Skeletal muscle tissue (tissue), 4 donors: Measurements from ENCODE around the gene TGOLN2. TPM values are rescaled to one million over a fixed set of nuclear protein-coding genes. Genes with fewer than 3 reads are reported as not detected.

Experiments used
- H3K27ac ChIP-seq: one replicate; pipeline ENCODE4 v1.7.0; 2013; ENCODE audit warnings: mild to moderate bottlenecking, low read depth, low read length, inconsistent platforms
- H3K27me3 ChIP-seq, 3 donors: one replicate each; pipeline ENCODE4 v1.7.0; 2013; ENCODE audit warnings: low read length in 3 of 3; ENCODE audit not compliant: control insufficient read depth in 3 of 3, insufficient read depth in 3 of 3
- H3K36me3 ChIP-seq, 3 donors: one replicate each; pipeline ENCODE4 v1.7.0; 2013; ENCODE audit warnings: low read length in 3 of 3; ENCODE audit not compliant: control insufficient read depth in 3 of 3, insufficient read depth in 3 of 3
- H3K4me1 ChIP-seq, 3 donors: one replicate each; pipeline ENCODE4 v1.7.0; 2013; ENCODE audit warnings: low read length in 3 of 3, mild to moderate bottlenecking in 3 of 3; ENCODE audit not compliant: control insufficient read depth in 3 of 3, insufficient read depth in 3 of 3
- H3K4me3 ChIP-seq, 3 donors: one replicate each; pipeline ENCODE4 v1.7.0; 2013; ENCODE audit warnings: low read length in 3 of 3
- H3K9ac ChIP-seq, 3 donors: one replicate each; pipeline ENCODE4 v1.7.0; 2013; ENCODE audit warnings: low read length in 3 of 3, mild to moderate bottlenecking in 3 of 3, moderate library complexity in 2 of 3, low read depth in 1 of 3
- H3K9me3 ChIP-seq, 3 donors: one replicate each; pipeline ENCODE4 v1.7.0; 2013; ENCODE audit warnings: low read length in 3 of 3; ENCODE audit not compliant: control insufficient read depth in 3 of 3
- total RNA-seq: library from RNA; depleted of rRNA; stranded (reverse); fragments of >200 nt; gene quantifications from one replicate; pipeline ENCODE4 v1.2.3, GENCODE V29; 2014
- donor health status: Osteomylitis.

TGOLN2 gene
- total RNA-seq, 1 donor from 2014 or later = 29.7 TPM

DNA sequence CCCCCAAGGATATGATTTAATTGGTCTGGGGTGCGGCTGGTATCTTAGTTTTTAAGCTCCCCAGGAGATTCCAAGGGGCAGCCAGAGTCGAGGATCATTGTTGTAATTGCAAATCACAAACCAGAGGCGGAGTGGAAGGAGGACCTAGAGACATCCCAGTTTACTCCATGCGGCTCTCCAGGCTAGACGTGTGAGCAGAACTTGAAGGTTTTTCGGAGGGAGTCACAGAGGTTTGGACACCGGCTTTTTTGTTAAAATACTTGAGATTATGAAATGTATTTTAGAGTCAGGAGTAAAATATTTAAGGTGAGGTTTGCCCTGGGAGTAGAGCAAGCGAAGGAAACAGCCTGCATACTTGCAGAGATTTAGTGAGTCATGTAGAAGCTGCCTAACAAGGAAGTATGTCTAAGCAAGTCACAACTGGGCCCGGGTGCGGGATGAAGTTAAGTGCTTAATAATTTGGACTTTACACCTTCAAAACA lies 39.5 kb downstream of the TGOLN2 start:
- Histone ChIP-seq H3K27ac (no peak overlapping the region), H3K4me3 (no peak overlapping the region), H3K27me3 (no peaks in the 10 kb centered on the region), H3K9ac (no peak overlapping the region), H3K36me3 (peaks cover 0 to 7% (median 5%) of the 10 kb centered on the region in 3 donors), H3K4me1 (peaks cover 0 to 7% (median 3%) of the 10 kb centered on the region in 3 donors), H3K9me3 (no peaks in the 10 kb centered on the region)

DNA sequence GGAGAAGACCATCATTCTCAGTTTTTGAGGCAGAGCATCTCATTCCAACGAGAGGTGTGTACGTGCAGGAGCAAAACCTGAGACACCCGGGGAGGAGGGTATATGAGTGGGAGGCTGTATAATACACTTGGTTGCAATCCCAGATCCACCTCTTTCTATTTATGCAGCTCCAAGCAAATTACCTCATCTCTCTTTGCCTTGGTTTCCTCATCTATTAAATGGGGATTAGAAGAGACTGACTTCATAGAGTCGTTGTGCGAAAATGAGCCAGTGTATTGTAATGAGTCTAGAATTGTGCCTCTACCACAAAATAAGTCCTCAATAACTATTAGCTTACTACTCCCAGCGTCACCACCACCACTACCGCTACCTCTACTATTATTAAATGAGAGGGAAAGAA lies 40.1 kb downstream of the TGOLN2 start:
- no peak overlapping the region for H3K9ac ChIP-seq

DNA sequence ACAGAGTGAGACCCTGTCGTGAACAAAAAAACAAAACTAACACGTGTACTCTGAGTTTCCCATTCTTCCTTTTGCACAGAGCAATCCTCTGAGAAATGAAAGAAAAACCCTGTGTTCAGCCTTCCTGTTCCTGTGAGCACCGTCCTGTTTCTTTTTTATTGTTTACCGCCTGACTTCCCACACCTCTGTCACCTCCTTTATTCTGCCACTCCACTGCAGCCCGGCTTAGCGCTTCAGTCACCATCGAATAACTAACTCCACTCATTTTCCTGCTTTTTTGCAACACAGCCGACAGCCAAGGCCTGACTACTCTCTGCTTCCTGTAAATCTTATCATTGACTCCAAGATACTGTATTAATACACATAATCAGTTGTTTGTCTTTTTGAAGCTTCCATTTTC lies 40.9 kb downstream of the TGOLN2 start:
- Histone ChIP-seq H3K9ac (no peak overlapping the region), H3K36me3 (peaks cover 0 to 7% (median 5%) of the 10 kb centered on the region in 3 donors), H3K27ac (no peak overlapping the region), H3K9me3 (no peaks in the 10 kb centered on the region), H3K4me1 (peaks cover 0 to 7% (median 3%) of the 10 kb centered on the region in 3 donors), H3K27me3 (no peaks in the 10 kb centered on the region), H3K4me3 (no peak overlapping the region)

More for the DNA sequence above, 40.1 kb downstream of the TGOLN2 start:
- H3K9me3 ChIP-seq = no peaks in the 10 kb centered on the region
- H3K27me3 ChIP-seq = no peaks in the 10 kb centered on the region
- peaks cover 0 to 7% (median 5%) of the 10 kb centered on the region in 3 donors for H3K36me3 ChIP-seq
- H3K4me3 ChIP-seq = no peak overlapping the region
- H3K27ac ChIP-seq = no peak overlapping the region
- peaks cover 0 to 7% (median 3%) of the 10 kb centered on the region in 3 donors for H3K4me1 ChIP-seq

DNA sequence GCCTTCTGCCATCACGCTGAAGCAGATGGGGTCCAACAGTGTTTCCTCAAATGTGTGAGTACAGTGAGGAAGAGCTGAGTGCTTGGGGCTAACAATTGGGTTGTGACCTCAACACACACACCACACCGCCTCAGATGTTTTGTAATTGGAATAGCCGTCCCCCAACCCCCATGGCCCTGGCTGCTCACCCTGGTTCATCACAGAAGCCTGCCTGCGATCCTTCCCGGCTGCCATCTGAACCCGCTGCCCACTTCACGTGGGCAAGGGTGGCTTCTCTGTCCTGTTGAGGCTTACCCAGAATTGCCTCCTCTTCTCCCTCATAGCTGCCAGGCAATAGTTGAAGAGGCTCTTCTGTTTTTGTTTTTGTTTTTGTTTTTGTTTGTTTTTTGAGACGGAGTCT lies 44.1 kb downstream of the TGOLN2 start:
- Histone ChIP-seq H3K4me3 (no peak overlapping the region), H3K36me3 (peaks cover 0 to 7% (median 5%) of the 10 kb centered on the region in 3 donors)

DNA sequence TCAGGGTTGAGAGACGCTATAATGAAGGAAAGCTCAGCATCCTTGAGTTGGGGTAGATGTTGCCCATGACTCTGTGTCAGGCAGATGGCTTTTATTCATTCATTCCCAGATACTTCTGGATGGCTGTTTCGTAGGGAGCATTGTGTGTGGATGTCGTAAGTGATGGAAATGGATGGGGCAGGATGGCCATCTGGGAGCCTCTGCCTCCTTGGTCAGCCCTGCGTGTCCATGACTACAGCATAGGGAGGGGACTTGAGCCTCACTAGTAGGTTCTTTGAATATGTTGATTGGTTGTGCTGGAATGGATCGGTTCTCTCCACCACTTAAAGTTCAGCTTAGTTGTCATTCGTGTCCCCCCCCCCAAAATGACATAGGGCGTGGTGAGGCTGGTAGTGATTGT lies 44.9 kb downstream of the TGOLN2 start:
- H3K4me1 ChIP-seq = peaks cover 8 to 13% (median 10%) of the 10 kb centered on the region in 3 donors
- H3K9me3 ChIP-seq = no peaks in the 10 kb centered on the region
- H3K36me3 ChIP-seq = peaks cover 0 to 7% (median 5%) of the 10 kb centered on the region in 3 donors
- no peaks in the 10 kb centered on the region for H3K27me3 ChIP-seq
- H3K4me3 ChIP-seq = no peak overlapping the region
- no peak overlapping the region for H3K27ac ChIP-seq
- no peak overlapping the region for H3K9ac ChIP-seq

More for the DNA sequence above, 44.1 kb downstream of the TGOLN2 start:
- Histone ChIP-seq H3K27ac (no peak overlapping the region), H3K9ac (no peak overlapping the region), H3K27me3 (no peaks in the 10 kb centered on the region), H3K4me1 (peaks cover 5 to 7% (median 6%) of the 10 kb centered on the region in 3 donors), H3K9me3 (no peaks in the 10 kb centered on the region)

DNA sequence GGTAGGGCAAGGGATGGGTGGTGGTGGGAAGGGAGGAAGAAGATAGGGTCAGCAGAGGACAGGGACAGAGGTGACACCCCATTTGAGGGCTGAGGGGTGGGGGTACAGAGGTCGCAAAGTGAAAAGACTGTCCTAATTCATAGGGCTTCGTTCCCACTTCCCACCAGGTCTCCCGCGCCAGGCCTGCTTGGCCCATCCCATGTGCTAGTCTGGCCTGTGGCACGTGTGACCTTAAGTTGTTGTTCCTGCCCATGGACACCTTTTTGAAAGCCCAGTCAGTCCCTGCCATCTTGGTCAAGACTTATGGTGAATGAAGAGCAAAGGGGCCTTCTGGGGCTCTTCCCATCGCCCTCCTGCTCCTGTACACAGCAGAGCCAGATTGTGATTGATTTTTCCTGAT lies 46.2 kb downstream of the TGOLN2 start:
- Histone ChIP-seq H3K9me3 (no peaks in the 10 kb centered on the region), H3K4me3 (no peak overlapping the region), H3K9ac (no peak overlapping the region), H3K27ac (no peak overlapping the region), H3K36me3 (peaks cover 0 to 7% (median 5%) of the 10 kb centered on the region in 3 donors), H3K27me3 (no peaks in the 10 kb centered on the region), H3K4me1 (peaks cover 21 to 26% (median 23%) of the 10 kb centered on the region in 3 donors)

DNA sequence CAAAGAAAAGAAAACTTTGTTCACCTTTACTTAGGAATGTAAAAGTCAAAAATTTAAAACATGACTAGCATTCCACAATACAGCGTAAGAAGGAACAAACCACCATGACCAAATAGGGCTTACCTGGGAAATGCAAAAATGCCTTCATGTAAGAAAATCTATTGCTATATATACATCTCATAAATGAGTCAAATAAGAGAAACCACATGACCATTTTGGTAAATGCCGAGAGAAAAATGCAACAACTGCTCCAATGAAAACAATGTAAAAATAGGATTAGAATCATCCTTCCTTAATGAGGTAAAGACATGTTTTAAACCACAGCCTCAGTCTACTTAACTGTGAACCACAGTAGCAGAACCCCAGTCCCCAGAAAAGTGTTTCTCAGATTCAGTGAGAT lies 49.4 kb downstream of the TGOLN2 start:
- Histone ChIP-seq H3K9ac (no peak overlapping the region), H3K9me3 (no peaks in the 10 kb centered on the region), H3K4me1 (peaks cover 24 to 41% (median 30%) of the 10 kb centered on the region in 3 donors), H3K36me3 (peaks cover 0 to under 1% (median under 1%) of the 10 kb centered on the region in 3 donors), H3K27me3 (no peaks in the 10 kb centered on the region), H3K27ac (no peak overlapping the region), H3K4me3 (no peak overlapping the region)

DNA sequence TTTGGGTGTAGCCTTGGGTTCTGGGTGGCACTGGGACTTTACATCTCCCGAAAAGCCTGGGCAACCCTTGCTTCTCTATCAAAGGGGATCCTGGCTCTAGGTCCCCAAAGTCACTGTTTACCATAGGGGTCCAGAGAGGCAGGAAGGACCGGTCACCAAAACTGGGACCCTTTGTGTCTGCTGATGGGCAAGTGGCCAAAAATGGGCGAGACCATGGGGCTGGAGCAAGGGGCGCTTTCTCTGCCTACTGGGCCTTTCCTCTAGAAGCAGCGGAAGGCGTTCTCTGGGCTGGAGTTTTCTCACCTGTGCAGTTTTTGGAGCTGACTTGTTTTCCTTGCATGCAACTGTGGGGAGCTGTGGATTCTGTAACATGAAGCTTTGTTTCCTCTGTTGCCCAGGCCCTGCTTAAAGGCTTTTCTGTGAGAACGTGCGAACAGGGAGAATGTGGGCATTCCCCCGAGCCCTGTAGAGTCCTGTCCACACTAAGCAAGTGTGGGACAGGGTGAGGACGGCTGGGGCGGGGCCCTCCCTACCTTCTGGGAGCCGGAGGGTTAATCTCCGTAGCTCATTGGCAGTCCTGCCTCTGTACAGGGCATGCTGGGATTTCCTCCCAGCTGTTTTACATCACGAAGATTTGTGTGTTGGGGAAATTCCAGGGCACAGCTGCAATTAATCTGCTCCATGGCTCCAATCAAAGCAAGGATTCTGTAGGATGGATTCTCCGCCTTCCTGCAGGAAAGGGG lies 50.2 kb downstream of the TGOLN2 start:
- no peaks in the 10 kb centered on the region for H3K27me3 ChIP-seq
- H3K4me1 ChIP-seq = peaks cover 24 to 41% (median 30%) of the 10 kb centered on the region in 3 donors
- no peaks in the 10 kb centered on the region for H3K9me3 ChIP-seq
- peak overlapping the region in 1 of 3 donors; percentile 32 for H3K9ac ChIP-seq
- peak overlapping the region; percentile 25 for H3K27ac ChIP-seq
- peak overlapping the region in 1 of 3 donors; percentile 49 for H3K4me3 ChIP-seq
- no peaks in the 10 kb centered on the region for H3K36me3 ChIP-seq

DNA sequence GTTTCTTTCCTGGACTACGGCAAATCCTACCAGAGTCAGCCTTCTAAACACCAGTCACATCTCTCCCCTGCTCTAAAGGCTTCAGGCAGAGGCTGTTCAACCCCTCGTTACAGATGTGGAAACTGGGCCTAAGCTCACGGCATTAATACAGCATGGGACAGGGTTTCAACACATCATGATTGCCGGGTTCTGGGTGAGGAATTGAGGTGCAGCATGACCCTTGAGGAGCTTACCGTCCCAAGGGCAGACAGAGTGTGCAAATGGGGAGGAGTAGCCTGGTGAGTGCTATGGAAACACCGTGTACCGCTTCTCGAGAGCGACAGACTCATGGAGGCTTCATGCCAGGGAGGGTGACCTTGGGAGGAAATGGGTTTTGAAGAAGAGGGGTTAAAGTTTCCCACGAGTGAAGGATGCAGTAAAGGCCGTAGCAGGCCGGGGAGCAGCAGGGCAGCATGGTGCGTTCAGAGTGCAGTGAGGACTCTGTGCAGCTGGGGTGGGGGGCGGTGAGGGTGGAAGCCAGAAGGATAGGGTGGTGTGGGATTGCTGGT lies 51.1 kb downstream of the TGOLN2 start:
- Histone ChIP-seq H3K27me3 (no peaks in the 10 kb centered on the region), H3K36me3 (no peaks in the 10 kb centered on the region), H3K4me1 (peaks cover 24 to 41% (median 30%) of the 10 kb centered on the region in 3 donors), H3K27ac (no peak overlapping the region), H3K9ac (peak overlapping the region in 1 of 3 donors; percentile 62), H3K4me3 (peak overlapping the region; percentile 16 to 58 (median 58)), H3K9me3 (no peaks in the 10 kb centered on the region)

DNA sequence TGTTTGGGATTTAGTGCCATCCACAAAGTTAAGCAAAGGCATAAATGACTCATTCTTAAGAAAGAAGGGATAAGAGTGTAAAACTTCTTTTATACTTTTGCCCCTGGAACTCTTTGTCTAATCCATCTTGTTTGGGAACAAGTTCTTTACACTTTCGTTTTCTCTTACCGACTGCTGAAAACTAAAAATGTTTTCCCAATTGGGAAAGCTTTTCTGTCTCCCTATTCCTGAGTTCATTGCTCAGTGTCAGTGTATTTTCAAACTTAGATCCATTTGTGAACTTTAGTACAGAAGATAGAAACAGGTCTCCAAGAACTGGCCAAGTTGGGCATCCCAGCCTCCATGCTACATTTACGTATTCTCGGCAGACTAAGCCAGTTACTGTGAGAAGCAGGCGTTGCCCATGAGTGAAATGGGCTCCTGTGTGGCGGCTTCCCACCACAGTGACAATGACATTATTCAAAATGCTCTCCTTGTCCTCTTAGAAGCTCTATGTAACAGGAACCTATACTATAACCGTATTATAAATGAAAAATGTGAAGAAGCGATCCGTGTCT lies 51.7 kb downstream of the TGOLN2 start:
- peaks cover 24 to 41% (median 30%) of the 10 kb centered on the region in 3 donors for H3K4me1 ChIP-seq
- H3K27me3 ChIP-seq = no peaks in the 10 kb centered on the region
- H3K9me3 ChIP-seq = no peaks in the 10 kb centered on the region
- H3K27ac ChIP-seq = no peak overlapping the region
- no peaks in the 10 kb centered on the region for H3K36me3 ChIP-seq
- H3K9ac ChIP-seq = peak overlapping the region in 1 of 3 donors; percentile 62
- peak overlapping the region; percentile 16 to 58 (median 58) for H3K4me3 ChIP-seq
